Stomach smooth muscle (tissue), 2 donors: ENCODE measurements around the gene IRAK1.

Experiments
- H3K27ac ChIP-seq: one replicate; pipeline ENCODE4 v1.7.0; 2013; ENCODE audit warnings: mild to moderate bottlenecking, low read length, inconsistent platforms
- H3K27me3 ChIP-seq, 2 donors: one replicate each; pipeline ENCODE4 v1.7.0; 2013; ENCODE audit warnings: low read length in 2 of 2; ENCODE audit not compliant: insufficient read depth in 2 of 2, control insufficient read depth in 1 of 2
- H3K36me3 ChIP-seq, 2 donors: one replicate each; pipeline ENCODE4 v1.7.0; 2013; ENCODE audit warnings: low read length in 2 of 2; ENCODE audit not compliant: control insufficient read depth in 2 of 2, insufficient read depth in 2 of 2
- H3K4me1 ChIP-seq: one replicate; pipeline ENCODE4 v1.7.0; 2013; ENCODE audit warnings: low read length; ENCODE audit not compliant: control insufficient read depth, insufficient read depth
- H3K4me3 ChIP-seq, 2 donors: one replicate each; pipeline ENCODE4 v1.7.0; 2013; ENCODE audit warnings: low read length in 2 of 2
- H3K9ac ChIP-seq, 2 donors: one replicate each; pipeline ENCODE4 v1.7.0; 2013; ENCODE audit warnings: low read length in 2 of 2, mild to moderate bottlenecking in 1 of 2
- H3K9me3 ChIP-seq, 2 donors: one replicate each; pipeline ENCODE4 v1.7.0; 2013; ENCODE audit warnings: low read length in 2 of 2; ENCODE audit not compliant: control insufficient read depth in 2 of 2
- donor health status: healthy.
- donor health status: Pancreatic carcinoma.

IRAK1 gene

GRCh38 chrX:154051201-154051810, 31.6 kb upstream of the IRAK1 start:
- H3K27ac ChIP-seq = no peak overlapping the region

DNA sequence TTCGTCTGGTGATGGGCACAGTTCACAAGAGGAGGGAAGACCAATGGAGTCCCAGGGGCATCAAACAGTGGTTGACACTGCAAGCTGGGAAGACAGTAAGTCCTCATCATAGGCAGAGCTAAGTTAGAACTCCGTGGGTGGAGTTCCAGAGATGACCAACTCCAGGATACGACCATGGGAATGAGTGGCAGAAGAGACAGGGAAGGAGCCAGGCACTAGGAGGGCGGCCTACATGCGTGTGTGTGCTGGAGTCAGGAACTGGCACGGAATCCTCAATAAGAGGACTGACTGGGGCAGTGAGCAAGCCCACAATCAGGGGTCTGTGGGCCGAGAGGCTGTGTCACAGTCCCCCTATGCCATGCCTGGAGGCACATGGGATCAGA, 30.4 kb upstream of the IRAK1 start:
- Histone ChIP-seq H3K4me1 (peaks cover 46% of the 10 kb centered on the region), H3K9ac (no peak overlapping the region), H3K9me3 (no peaks in the 10 kb centered on the region), H3K4me3 (no peak overlapping the region), H3K27me3 (peaks cover 0 to 18% of the 10 kb centered on the region in 2 donors), H3K36me3 (no peaks in the 10 kb centered on the region), H3K27ac (peak overlapping the region; percentile 31)

More at GRCh38 chrX:154051201-154051810, 31.6 kb upstream of the IRAK1 start:
- H3K9ac ChIP-seq = no peak overlapping the region
- peaks cover 0 to 17% of the 10 kb centered on the region in 2 donors for H3K27me3 ChIP-seq
- no peaks in the 10 kb centered on the region for H3K36me3 ChIP-seq
- no peaks in the 10 kb centered on the region for H3K9me3 ChIP-seq
- H3K4me1 ChIP-seq = peaks cover 39% of the 10 kb centered on the region
- H3K4me3 ChIP-seq = no peak overlapping the region

- Histone ChIP-seq H3K27me3 (peaks cover 0 to 18% of the 10 kb centered on the region in 2 donors), H3K4me3 (no peak overlapping the region), H3K36me3 (no peaks in the 10 kb centered on the region), H3K9me3 (no peaks in the 10 kb centered on the region), H3K27ac (peak overlapping the region; percentile 31), H3K4me1 (peaks cover 51% of the 10 kb centered on the region), H3K9ac (no peak overlapping the region)
These were observed 29.8 kb upstream of the IRAK1 start for GRCh38 chrX:154049209-154050112.

- Histone ChIP-seq H3K4me1 (peaks cover 51% of the 10 kb centered on the region), H3K9me3 (no peaks in the 10 kb centered on the region), H3K9ac (no peak overlapping the region), H3K36me3 (no peaks in the 10 kb centered on the region), H3K27me3 (peaks cover 0 to 18% of the 10 kb centered on the region in 2 donors), H3K27ac (no peak overlapping the region), H3K4me3 (no peak overlapping the region)
These were observed 28.7 kb upstream of the IRAK1 start for GRCh38 chrX:154048398-154048797.

DNA sequence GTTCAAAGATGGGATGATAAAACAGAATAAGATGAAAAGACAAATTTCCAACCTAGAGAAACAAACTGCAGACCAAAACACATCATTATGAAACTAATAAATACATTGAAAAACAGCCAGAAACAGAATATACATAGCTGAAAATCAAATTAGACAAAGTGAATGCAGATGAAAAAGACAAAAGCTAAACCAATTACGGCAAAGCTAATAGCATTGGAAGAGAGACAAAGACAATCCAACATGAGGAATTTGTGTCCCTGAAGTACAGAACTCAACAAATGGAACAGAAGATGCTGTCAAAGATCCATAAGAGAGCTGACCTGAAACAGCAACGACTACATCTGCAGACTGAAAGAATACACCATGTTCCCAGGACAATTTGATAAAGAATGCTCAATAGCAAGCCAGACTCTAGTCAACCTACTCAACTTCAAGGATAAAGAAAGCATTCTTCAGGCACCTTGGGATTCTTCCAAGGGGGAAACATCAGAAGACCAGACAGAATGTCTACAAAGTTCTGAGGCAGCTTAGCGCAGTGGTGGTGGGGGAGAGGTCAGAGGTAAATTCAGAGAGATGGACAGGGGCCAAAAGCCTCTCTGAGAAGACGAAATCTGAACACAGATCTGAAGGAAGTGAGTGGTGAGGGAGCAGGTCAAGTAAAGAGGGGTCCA, 27.4 kb upstream of the IRAK1 start:
- peaks cover 0 to 17% of the 10 kb centered on the region in 2 donors for H3K27me3 ChIP-seq
- H3K27ac ChIP-seq = no peak overlapping the region
- H3K4me1 ChIP-seq = peaks cover 59% of the 10 kb centered on the region
- no peak overlapping the region for H3K4me3 ChIP-seq
- H3K9ac ChIP-seq = no peak overlapping the region
- H3K9me3 ChIP-seq = no peaks in the 10 kb centered on the region
- no peaks in the 10 kb centered on the region for H3K36me3 ChIP-seq

GRCh38 chrX:154046031-154046781, 26.5 kb upstream of the IRAK1 start:
- H3K36me3 ChIP-seq = no peaks in the 10 kb centered on the region
- peaks cover 60% of the 10 kb centered on the region for H3K4me1 ChIP-seq
- H3K9ac ChIP-seq = no peak overlapping the region
- H3K4me3 ChIP-seq = peak overlapping the region in 1 of 2 donors; percentile 12
- H3K27me3 ChIP-seq = peaks cover 0 to 14% of the 10 kb centered on the region in 2 donors
- no peaks in the 10 kb centered on the region for H3K9me3 ChIP-seq
- H3K27ac ChIP-seq = peak overlapping the region; percentile 62

DNA sequence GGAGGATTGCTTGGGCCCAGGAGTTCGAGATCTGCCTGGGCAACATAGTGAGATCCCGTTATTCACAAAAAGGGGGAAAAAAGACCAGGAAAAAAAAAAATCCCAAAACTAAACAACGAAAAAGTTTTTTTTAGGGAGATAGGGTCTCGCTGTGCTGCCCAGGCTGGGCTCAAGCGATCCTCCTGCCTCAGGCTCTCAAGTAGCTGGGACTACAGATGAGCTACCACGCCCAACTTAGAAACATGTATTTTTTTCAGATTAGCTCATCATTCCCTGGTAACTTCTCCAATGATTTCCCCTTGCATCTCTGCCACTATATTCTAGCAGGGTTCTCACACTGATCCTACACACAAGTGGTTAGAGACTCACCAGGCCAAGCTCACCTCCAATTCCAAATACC, 24.4 kb upstream of the IRAK1 start:
- Histone ChIP-seq H3K9me3 (no peaks in the 10 kb centered on the region), H3K27me3 (peaks cover 0 to 10% of the 10 kb centered on the region in 2 donors), H3K4me3 (no peak overlapping the region), H3K27ac (no peak overlapping the region), H3K4me1 (peaks cover 49% of the 10 kb centered on the region), H3K36me3 (no peaks in the 10 kb centered on the region), H3K9ac (no peak overlapping the region)

DNA sequence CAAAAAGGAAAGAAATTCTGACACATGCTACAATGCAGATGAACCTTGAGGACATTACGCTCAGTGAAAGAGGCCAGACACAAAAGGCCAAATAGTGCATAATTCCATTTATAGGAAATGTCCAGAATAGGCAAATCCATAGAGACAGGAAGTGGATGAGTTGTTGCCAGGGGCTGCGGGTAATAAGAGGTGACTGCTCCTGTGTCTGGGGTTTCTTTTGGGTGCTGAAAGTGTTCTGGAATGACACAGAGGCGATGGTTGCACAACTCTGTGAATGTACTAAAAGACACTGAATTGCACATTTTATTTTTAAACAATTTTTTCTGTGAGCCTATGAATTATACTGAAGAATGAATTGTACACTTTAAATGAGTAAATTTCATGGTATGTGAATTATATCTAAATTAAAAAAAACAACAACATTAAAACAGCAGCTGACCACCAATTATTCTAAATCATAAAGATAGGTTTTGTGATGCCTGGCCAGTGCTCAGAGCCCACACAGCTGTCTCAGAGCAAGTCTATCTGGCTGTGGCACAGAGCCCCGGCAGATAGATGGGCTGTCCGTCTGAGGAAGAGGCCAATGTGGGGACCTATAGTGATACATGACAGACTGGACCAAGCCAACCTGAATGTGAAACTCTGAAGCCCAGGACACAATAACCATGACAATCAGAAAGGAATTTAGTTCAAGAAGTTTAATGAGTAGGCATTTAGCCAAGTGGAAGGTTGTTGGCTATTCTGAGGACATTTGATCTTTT, 23.5 kb upstream of the IRAK1 start:
- H3K27ac ChIP-seq = no peak overlapping the region
- no peak overlapping the region for H3K4me3 ChIP-seq
- no peaks in the 10 kb centered on the region for H3K9me3 ChIP-seq
- H3K4me1 ChIP-seq = peaks cover 43% of the 10 kb centered on the region
- H3K36me3 ChIP-seq = peaks cover 0 to 2% of the 10 kb centered on the region in 2 donors
- peaks cover 0 to 10% of the 10 kb centered on the region in 2 donors for H3K27me3 ChIP-seq
- no peak overlapping the region for H3K9ac ChIP-seq

GRCh38 chrX:154040863-154041262, 21.2 kb upstream of the IRAK1 start:
- H3K9ac ChIP-seq = no peak overlapping the region
- peaks cover 32% of the 10 kb centered on the region for H3K4me1 ChIP-seq
- no peak overlapping the region for H3K27ac ChIP-seq

More at GRCh38 chrX:154040863-154041262, 21.2 kb upstream of the IRAK1 start:
- peaks cover 0 to 4% of the 10 kb centered on the region in 2 donors for H3K27me3 ChIP-seq
- H3K9me3 ChIP-seq = no peaks in the 10 kb centered on the region
- H3K36me3 ChIP-seq = peaks cover 0 to 2% of the 10 kb centered on the region in 2 donors
- no peak overlapping the region for H3K4me3 ChIP-seq
